Forelimb muscle (tissue), 1 donor: ENCODE data around the gene ERLEC1. TPM values are rescaled to one million over a fixed set of nuclear protein-coding genes. Genes with fewer than 3 reads are reported as not detected.
"Not testable (repeated sequence)": the region's sequence is repeated elsewhere in the genome, so short reads cannot be mapped to it uniquely, and the experiment has no call there.

Experiments
- DNase-seq: peaks from one replicate; pipeline ENCODE4 v3.0.0-alpha.2; 2013; ENCODE audit warnings: low read depth
- polyA plus RNA-seq: library from polyadenylated mRNA; unstranded; fragments of 120-200 nt; gene quantifications from one replicate; pipeline ENCODE4 v1.2.1, GENCODE V29; 2013; ENCODE audit not compliant: insufficient read length

The ERLEC1 gene
- polyA plus RNA-seq, 1 donor = 40.4 TPM

DNA sequence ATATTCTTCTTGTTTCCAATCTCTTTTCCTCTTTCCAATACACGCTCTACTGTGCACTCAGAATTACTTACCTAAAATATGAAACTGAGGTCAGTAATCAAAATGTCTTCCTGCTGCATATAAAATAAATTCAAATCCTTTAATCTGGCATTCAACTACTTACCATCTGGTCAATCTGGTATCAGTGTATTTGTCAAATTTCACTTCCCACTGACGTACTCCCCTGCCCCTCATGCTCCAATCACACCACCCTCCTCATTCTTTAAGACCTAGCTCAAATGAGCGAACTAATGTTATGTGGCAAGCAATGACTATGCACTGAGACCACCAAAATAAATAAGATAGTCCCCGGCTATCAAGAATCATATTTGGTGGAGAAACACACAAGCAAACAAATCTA lies 6.8 kb upstream of the ERLEC1 start:
- no peak for DNase-seq

DNA sequence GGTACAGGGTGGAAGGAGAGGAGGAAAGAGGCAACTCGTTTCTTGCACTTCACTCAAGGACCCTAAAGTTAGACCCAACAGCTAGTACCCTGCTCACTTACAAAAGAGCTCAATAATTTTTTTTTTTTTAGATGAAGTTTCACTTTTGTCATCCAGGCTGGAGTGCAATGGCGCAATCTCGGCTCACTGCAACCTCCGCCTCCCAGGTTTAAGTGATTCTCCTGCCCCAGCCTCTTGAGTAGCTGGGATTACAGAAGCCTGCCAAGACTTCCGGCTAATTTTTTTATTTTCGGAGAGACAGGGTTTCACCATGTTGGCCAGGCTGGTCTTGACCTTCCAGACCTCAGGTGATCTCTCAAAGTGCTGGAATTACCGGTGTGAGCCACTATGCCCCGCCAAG lies 4.2 kb upstream of the ERLEC1 start:
- DNase-seq = no peak

DNA sequence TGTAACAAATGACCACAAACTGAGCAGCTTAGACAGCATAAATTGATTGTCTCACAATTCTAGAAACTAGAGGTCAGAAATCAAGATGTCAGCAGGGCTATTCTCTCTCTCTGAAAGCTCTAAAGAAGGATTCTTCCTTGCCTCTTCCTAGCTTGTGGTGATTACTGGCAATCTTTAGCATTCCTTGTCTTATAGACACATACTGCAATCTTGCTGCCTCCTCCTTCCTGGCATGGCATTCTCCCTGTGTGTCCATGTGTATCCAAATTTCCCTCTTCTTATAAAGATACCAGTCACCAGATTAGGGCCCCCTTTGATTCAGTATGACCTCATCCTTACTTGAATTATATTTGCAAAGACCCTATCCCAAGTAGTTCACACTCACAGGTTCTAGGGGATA lies 2.4 kb upstream of the ERLEC1 start:
- no peak for DNase-seq

DNA sequence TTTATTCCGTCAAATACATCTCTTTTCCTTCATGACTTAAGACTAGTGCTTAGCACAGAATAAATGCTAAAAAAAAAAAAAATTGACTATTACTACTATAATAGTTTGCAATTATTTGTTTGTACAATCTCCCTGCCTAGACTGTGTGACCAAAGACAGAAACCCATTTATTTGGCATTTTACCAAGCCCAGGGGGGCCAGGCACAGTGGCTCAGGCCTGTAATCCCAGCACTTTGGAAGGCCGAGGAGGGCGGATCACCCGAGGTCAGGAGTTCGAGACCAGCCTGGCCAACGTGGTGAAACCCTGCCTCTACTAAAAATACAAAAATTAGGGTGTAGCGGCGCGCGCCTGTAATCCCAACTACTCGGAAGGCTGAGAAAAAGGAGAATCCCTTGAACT lies 1.5 kb upstream of the ERLEC1 start:
- DNase-seq = no peak

DNA sequence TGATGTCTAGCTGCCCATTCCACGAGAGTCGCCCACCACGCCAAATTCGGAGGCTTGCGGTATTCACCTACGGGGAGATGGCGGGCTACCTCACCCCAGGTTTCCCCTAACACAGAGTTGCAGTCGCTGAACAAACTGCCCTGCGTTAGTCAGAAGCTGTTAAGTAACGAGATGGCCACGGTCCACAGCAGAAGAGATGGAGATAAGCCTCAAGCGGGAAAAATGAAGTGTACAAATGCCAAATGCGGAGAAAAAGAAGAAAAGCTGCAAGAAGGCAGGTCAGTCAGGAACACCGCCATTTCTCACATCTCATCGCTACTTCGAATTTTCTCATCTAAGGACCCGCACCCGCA lies 516 bp upstream of the ERLEC1 start:
- no peak for DNase-seq

DNA sequence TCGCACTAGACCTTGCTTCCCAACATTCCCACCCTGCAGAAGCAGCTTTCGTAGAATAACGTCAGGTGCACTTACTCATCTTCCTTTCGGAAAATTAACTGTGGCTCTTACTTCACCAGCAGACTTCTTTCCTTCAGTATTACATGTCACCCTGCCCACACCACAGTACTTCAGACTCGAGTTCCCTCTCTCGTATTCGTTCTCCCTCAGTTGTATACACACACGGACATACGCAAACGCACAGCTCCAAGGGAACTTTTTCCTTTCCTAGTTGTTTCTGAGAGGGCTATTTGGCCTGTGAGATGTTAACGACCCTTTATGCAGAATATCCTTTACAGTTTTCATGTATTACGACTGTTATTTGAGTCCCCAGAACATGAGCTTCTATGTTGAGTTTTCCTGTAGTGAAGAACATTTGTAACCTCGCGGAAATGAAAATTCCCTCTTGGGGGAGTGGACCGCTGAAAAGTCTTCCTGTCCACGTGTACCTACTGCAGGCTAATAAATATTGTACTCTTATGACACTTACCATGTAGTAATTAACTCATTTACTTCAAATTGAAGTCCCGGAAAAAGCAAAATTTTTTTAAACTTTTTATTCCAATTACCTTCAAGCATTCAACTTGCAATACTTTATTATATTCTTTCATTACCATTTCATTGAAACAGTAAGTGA lies 908 bp downstream of the ERLEC1 start:
- no peak for DNase-seq

GRCh38 chr2:53793261-53793660 lies 6.4 kb downstream of the ERLEC1 start:
- no peak for DNase-seq

GRCh38 chr2:53793821-53794220 lies 7.0 kb downstream of the ERLEC1 start:
- DNase-seq = no peak

DNA sequence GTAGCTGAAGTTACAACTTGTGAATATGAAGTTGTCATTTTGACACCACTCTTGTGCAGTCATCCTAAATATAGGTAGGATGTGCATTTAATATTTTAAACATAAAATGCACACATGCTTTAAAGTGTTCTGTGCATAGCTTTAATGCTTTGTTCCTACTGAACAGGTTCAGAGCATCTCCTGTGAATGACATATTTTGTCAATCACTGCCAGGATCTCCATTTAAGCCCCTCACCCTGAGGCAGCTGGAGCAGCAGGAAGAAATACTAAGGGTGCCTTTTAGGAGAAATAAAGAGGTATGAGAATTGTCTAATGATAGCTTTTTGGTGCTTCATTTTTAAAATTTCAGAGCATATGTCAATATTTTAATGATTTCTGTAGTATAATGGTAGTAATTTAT lies 14.7 kb downstream of the ERLEC1 start:
- DNase-seq = no peak

- DNase-seq = no peak
Measured at GRCh38 chr2:53802617-53803151, 15.8 kb downstream of the ERLEC1 start.

GRCh38 chr2:53811601-53812000 lies 24.8 kb downstream of the ERLEC1 start:
- no peak for DNase-seq

DNA sequence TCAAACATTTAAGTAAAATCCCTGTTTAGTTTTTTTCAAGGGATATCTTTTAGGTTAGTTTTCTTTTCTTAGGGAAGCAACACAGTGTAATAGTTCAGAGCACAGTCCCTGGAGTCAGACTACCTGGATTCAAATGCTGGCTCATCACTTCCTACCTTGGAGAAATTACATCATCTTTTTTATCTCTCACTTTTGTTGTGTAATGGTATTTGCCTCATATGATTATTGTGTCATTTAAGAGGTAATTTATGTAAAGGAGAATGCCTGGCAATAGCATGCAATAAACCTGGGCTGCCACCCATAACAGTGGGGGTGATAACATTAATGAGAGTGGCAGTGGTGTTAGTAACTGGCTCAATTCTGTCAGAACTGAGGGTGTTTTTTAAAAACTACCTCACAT lies 26.3 kb downstream of the ERLEC1 start:
- DNase-seq = no peak

- no peak for DNase-seq
Measured at GRCh38 chr2:53818854-53819435, 32.1 kb downstream of the ERLEC1 start.

DNA sequence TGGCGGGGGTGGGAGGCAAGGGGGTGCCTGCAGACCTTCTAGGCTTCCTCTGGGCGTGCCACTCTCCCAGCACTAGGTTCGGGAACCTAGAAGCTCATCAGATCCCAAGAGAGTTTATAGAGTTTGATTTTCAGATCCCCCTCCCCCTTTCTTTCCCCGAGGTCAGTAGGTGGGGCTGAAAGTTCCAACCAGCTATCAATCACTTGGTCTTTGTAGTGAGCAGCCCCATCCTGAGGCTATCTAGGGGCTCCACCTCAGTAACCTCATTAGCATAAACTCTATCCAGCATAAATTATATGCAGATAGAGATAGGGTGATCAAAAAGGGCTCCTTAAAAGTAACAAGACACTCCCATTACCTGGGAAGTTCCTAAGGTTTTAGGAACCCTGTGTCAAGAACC lies 32.8 kb downstream of the ERLEC1 start:
- DNase-seq = no peak

DNA sequence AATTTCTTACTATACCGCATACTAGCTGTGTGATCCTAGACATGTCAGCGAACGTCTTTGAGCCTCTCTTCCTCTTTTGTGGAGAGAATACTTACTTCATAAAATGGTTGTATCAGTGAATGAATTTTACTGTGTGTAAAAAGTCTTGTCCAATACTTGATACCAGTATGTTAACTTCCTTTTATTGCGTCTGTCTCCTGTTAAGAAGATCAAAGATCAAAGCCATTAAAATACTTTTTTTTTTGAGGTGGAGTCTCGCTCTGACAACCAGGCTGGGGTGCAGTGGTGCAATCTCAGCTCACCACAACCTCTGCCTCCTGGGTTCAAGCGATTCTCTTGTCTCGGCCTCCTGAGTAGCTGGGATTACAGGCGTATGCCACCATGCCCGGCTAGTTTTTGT lies 33.2 kb downstream of the ERLEC1 start:
- no peak for DNase-seq

DNA sequence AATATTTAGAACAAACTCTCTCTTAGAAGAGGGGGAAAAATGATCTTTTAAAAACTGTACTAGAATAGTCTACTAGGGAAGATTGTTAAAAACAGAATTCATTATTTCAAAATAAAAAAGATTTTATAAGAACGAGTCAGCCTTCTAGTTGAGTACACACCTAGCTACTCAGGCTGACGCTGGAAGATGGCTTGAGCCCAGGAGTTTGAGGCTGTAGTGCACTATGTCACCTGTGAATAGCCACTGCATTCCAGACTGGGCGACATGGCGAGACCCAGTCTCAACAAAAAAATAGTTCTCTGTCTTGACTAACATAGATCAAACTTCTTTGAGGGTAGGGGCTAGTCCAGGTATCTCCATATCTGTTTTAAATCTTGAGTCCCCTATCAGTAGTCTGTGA lies 33.9 kb downstream of the ERLEC1 start:
- DNase-seq = no peak

DNA sequence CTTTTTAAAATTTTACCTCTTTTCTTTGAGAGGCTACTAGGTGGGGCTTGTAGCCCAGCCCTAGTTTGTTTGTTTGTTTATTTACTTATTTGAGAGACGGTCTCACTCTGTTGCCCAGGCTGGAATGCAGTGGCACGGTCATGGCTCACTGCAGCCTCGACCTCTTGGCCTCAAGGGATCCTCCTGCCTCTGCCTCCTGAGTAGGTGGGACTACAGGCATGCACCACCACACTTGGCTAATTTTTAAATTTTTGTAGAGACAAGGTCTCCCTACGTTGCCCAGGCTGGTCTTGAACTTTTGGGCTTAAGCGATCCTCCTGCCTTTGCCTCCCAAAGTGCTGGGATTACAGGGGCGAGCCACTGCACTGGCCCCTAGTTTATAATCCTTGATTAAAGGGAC lies 35.0 kb downstream of the ERLEC1 start:
- no peak for DNase-seq

- not testable (repeated sequence) for DNase-seq
Measured at GRCh38 chr2:53823639-53824038, 36.8 kb downstream of the ERLEC1 start.

DNA sequence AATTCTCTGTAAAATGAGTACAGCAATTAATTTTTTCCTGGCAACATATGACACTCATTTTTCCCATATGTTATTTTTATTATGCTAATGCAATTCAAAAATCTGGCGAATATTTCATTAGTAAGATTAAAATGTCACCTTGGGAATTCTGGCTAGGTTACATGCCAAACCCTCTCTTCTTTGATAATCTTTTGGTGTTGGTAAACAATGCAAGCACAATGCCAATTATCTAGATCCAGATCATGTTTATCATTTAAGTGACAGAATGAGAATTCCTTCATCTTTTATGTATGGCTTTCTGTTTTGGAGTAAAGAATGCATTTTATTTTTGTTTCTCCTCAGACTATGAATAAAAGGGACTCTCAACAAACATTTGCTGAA lies 39.2 kb downstream of the ERLEC1 start:
- no peak for DNase-seq

DNA sequence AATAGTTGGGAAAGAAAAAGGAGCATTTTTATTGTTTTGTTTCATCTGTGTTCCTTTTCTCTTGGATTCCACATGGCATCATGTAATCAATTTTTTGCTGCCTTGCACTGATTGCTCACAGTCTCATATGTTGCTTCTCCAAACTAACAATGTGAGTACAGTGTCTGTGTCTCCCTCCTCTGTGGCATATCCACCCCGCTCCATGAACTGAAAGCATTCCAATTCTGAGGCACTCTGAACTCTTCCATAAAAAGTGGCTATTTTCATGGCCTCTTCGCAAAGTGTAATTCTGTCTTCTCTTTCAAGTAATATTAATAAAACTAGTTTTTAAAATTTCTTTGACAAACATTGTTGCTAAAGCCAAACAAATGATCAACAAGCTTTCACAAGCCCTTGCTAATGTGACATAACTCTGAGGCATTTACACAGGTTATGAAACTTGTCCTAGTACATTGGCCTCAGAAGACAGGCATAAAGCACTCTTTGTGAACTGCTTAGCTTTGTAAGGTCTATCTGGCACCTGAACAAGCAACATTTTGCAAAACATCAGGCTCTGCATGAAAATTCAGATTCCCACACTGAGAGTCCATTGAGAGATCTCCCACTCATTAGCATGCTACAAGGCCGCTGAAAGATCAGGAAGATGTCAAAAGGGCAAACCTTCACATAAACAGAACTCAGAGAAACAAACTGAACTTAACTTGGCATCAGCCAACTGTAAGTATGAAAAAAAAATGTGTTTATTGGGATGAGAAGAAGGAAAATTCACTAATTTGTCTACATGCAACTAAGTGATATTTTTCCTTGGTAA lies 39.9 kb downstream of the ERLEC1 start:
- DNase-seq = no peak

DNA sequence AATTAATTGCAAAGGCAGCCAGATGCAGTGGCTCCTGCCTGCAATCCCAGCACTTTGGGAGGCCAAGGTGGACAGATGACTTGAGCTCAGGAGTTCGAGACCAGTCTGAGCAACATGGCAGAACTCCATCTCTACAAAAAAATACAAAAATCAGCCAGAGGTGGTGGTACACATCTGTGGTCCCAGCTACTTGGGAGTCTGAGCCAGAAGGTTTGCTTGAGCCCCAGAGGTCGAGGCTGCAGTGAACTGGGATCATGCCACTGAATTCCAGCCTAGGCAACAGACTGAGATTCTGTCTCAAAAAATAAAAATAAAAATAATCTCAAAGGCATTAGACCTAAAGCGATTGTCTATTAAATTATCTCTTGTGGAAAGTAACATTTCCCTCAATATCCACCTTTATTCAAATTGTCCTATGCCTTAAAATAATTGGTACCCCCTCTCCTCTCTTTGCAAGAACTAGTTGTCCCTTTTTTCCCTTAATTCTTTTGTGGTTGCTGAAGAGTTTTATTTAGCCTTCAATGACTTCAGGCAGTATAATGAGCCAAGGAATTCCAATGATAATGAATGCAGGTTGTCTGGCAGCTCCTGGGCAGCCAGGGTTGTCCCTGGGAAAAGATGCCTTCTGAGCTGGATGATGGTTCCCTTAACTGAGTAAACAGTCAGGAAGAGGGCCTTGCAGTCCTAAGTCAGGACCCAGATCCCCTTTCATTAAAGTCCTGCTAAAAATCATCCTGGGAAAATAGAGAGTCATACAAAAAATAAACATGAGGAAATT lies 40.7 kb downstream of the ERLEC1 start:
- no peak for DNase-seq

DNA sequence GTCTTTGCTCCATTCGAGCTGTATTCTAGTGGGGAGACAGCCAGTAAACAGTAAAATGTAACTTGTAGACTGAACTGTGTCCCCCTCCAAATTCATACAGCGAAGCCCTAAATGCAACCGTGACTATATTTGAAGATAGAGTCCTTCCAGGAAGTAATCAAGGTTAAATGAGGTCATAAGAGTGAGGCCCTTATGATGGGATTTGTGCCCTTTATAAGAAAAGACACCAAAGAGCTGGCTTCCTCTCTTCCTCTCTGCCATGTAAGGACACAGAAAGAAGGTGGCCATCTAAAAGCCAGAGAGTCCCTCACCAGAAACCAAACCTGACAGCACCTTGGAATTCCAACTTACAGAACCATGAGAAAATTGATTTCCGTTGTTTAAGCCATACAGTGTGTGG lies 41.5 kb downstream of the ERLEC1 start:
- DNase-seq = no peak
